GM12872 (cell line): ENCODE measurements around the gene RPS27L.

Experiments used
- CTCF ChIP-seq: IDR thresholded peaks from 3 replicates; pipeline ENCODE4 v1.5.1; 2011; ENCODE audit warnings: low read depth, mild to moderate bottlenecking, low read length, moderate library complexity; ENCODE audit not compliant: insufficient read depth

RPS27L gene

GRCh38 chr15:63121382-63122001 lies 35.8 kb downstream of the RPS27L start, which contains the start of gene LACTB:
TSS of gene LACTB (plus strand) at chr15:63121861. CDS start at chr15:63121872, 11 bp downstream.
- TF ChIP-seq CTCF: no peak

DNA sequence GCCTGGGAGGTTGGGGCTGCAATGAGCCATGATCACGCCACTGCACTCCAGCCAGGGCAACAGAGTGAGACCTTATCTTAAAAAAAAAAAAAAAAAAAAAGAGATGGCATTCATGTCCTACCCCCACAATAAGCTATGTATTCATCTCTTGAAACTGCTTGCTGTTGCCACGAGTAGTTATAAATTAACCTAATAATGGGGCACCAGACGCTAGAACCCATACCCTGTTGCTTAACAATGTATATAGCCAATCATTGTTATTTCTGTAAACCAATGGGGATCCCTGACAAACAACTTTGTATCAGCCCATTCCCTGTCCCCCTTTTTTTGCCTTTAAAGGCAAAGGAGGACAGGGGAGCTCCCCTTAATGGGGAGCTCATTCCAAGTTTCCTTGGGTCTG lies 38.4 kb downstream of the RPS27L start:
- no peak for TF ChIP-seq CTCF

DNA sequence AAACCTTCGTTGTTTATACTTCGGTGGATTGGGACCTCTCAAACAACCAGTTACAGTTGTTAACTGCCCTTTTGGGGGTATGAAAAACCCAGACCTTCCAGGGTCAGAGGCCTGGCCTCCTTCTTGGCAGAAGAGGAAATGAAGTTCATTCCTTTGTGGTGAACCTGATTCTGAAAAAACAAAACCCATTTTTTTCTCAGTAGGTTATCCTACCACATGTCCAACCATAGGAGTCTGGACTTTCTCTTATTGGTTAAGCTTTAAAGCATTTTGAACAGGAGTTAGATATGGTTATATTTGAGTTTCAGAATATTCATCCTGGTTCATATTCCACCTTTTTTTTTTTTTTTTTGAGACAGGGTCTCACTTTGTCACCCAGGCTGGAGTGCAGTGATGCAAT lies 42.8 kb downstream of the RPS27L start:
- TF ChIP-seq CTCF: no peak

DNA sequence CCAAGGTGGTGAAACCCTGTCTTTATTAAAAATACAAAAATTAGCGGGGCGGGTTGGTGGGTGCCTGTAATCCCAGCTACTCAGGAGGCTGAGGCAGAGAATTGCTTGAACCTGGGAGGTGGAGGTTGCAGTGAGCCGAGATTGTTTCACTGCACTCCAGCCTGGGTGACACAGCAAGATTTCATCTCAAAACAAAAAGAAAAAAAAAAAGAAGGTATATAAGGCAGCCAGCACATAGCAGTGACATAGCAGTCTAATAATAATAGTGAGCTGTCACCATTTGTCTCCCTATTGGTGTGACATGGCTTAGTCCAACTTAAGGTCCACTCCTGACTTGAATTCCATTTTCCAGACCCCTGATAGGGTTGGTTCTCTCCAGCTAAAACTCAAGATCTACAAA lies 44.4 kb downstream of the RPS27L start:
- no peak for TF ChIP-seq CTCF

DNA sequence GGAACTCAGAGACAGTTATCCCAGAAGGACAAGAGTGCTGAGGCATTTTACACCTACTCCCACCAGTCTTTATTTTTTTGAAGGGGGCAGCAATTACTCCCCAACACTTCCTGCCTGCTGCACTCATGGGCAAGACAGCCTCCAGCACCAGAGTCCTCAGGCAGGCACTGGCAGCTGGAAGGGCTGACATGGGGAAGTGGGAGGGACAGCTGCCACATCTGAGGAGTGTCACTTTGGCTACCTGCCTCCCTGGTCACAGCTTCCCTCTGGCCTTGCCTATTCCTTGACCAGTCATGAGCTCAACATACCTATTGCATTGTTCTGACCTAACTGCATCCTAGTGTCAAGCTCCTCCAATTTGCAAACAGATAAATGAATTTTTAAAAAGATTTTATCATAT lies 45.8 kb downstream of the RPS27L start:
- TF ChIP-seq CTCF: no peak

DNA sequence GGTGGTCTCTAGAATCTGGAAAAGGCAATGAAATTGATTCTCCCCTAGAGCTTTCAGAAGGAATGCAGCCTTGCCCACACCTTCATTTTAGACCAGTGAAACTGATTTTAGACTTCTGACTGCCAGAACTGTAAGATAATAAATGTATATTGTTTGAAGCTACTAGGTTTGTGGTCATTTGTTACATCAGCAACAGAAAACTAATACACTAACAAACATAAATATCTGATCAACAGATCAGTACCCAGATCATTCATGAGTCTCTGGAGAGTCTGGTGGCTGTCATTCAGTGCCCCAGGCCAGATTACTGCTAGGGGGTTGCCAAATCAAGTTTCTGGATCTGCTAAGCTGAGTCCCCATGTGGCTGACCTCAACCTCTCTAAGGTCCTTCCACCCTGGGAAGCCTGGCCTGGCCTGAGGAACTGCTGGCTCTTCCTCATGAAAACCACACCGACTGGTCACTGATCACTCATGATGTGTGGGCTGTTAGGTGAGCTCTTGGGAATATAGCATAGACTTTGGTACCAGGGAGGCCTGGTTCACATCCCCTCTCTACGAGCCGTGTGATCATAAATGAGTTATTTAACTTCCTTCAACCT lies 46.8 kb downstream of the RPS27L start:
- TF ChIP-seq CTCF: no peak

DNA sequence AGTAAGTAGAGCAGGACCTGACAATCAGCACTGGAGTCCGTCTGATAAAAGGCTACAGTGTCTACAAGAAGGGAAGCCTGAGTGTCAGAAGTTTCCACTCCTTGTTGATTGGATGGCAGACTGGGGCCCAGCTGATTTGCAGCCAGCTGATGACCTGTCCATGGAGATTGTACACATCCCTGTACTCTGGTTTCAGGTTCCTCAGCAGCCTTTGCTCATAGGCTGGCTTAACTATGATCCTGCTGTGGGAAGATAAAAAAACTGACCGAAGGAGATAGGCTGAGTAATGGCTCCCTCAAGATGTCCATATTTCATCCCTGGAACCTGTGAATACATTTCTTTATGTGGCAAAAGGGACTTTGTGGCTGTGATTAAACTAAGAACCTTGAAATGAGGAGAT lies 47.4 kb downstream of the RPS27L start:
- TF ChIP-seq CTCF: no peak
